ENCODE results near the gene CCN2.
"Not testable (repeated sequence)": the region's sequence is repeated elsewhere in the genome, so short reads cannot be mapped to it uniquely, and the experiment has no call there.

The CCN2 gene

DNA sequence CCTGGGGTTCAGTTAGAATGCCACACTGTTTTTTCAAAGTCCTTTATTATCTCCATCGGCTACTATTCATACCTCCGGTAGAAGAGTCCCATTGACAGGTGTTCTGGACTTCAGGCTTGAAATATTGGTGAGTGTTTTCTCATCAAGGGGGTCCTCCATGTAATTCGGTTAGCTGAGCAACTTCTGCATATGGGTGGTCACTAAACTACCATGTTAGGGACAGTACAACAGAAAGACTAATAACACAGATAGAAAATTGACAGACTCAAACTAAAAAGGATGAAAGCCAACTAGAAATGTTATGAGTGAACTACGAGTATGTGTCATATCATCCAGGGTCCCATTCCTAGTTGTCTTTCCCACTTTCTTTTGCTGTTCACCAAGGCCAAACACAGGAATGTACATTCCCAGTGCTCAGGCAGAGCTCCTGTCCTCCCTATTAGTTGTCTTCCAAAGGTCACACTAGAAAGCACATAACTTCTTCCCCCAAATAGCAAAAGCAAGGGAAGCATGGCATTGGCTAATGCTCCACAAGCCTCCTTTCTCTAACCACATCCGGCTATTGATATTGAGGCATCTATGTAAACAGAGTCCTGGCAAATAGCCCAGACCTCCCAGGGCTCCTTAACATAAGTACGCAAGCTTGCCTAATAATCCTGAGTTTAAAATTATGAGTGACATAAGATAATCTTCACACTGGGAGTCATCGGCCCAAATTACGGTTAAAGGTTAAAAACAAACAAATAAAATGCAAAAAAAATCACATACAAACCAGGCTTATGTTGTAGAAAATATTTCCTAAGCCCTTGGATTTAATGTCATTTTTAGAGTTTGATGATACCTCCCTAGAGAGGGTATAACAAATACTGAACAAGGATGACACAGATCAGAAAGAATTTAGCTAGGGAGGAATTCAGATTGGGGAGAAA is 13.2 kb downstream of the CCN2 start:
- FAIRE-seq: no peak

- no peak for FAIRE-seq
Measured at GRCh38 chr6:131937226-131937625, 13.9 kb downstream of the CCN2 start.

GRCh38 chr6:131936156-131936555 is 15.0 kb downstream of the CCN2 start:
- no peak for FAIRE-seq

DNA sequence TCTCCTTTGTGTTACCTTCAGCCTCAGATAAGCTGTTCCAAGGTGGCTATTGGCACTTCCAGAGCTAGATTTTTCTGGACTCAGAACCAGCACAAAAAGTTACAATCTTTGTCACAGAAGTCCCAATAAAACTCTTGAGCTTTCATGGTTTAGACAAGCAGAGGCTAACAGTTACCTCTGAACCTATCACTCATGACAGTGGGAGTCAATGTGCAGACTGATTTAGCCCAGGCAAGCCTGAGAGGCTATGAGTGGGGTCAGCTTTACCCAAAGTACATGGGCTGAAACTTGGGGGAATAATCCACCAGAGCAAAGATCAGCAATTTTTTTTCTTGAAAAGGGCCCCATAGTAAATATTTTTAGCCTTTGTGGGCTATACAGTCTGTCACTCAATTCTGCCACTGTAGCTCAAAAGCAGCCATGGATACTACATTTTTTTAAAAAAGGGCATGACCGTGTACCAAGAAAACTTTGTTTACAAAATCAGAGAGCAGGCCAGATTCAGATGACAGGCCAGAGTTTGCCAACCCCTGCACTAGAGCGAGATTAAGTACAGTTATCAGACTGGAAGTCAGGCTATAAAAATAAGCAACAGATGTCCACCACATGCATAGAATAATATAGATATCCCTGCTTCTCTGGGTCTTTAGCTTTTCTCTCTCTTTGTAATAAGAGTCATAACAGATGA is 20.0 kb downstream of the CCN2 start:
- FAIRE-seq: no peak

- no peak for FAIRE-seq
Measured at GRCh38 chr6:131929976-131930375, 21.2 kb downstream of the CCN2 start.

GRCh38 chr6:131929264-131929663 is 21.9 kb downstream of the CCN2 start:
- FAIRE-seq: no peak

DNA sequence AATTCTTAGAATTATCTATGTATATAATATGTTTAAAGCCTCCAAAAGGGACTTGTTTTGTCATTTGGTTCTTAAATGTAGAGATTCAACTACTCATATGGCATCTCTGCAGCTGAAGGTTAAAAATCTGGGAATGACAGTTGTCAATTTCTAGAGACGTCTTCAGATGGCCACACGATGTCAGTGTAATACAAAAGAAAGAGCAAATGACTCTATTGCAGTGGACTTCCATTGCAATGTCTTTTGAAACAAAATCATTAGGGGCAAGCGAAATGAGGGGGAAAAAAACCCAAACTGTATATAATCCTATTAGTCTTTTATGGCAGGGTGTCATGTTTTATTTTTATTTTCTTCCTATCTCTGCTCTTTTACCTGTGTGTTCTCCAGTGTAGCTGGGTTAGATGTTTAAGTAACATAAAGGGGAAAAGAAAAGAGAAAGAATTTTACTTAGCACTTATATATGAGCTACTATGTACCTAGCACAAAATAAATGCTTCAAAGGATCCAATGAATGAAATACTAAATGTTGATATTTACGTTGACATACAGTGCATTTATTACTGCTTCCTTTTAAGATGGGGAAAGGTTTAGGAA is 26.2 kb downstream of the CCN2 start:
- FAIRE-seq: no peak

DNA sequence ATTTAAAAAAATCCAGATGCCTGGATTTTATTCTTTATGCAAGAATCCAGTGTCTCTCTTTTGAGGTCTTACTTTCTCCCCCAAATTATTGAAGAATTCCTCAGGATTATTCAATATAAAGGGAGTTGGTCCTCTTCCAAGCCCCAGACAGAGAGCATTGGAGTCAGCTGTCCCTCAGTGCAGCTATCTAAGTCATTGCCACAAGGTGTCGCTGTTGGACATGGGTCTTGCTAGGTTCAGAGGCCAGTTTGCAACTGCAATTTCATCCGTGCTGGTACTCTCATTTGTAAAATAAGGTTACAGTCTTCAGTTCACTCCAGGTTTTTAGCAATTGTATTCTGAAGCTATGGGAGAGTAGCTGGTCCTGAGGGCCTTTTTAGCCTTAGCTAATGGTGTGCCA is 27.8 kb downstream of the CCN2 start:
- no peak for FAIRE-seq

DNA sequence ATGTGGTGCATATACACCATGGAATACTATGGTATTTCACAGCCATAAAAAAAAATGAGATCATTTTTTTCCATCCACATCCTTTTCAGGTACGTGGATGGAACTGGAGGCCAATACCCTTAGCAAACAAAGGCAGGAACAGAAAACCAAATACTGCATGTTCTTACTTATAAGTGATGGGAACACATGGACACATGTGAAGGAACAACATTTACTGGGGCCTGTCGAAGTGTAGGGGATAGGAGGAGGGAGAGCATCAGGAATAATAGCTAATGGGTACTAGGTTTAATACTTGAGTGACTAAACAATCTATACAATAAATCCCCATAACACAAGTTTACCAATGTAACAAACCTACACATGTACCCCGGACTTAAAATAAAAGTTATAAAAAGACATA is 30.5 kb downstream of the CCN2 start:
- no peak for FAIRE-seq

DNA sequence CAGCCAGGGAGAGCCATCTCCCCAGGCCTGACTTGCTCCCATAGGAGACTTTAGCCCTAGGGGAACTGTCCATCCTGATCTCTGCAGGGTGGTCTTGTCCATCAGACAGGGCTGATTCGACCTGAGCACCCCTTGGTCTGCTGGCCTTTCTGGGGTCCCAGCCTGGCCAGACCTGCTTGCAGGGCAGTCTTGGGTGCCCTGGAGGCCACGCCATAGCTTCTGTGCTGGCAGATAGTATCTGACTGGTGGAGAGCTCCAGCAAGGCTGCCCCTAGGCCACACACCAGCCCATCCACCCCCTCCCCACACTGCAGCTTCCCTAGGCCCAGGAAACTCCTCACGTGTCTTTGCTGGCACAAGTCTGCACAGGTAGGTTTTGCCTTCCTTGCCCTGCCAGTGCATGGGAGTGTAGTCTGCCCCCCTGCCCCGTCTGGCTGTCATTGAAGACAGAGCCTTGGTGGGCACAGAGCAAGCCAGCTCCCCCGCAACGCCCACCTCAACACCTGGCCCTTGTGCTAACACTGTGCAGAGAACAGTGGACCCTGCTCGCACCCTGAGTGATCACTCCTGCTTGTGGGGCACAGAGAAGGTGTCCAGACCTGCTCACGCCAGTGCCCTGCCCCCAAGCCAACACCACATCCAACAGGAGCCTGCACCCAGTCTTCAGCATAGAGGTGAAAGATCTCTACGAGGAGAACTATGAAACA is 32.4 kb downstream of the CCN2 start:
- no peak for FAIRE-seq

GRCh38 chr6:131917763-131918649 is 33.2 kb downstream of the CCN2 start:
- FAIRE-seq: no peak

DNA sequence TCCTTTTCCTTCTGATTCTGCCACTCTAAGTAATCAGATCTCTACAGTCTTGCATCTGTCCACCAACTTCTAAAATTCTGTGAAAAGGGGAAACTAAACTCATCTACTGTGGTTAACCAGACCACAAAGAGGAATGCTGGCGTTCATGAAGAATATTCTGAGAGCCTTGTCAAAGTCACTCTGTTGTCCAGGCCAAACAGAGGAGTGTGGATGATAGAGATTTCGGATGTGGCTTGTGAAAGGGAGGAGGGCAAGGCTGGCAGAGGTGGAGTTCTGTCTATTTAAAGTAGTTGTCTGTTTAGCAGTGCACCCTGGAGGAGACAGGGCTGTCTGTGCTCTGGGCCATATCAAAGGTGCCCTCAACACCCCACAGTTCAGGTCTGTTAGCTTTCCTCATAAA is 33.9 kb downstream of the CCN2 start:
- FAIRE-seq: no peak

DNA sequence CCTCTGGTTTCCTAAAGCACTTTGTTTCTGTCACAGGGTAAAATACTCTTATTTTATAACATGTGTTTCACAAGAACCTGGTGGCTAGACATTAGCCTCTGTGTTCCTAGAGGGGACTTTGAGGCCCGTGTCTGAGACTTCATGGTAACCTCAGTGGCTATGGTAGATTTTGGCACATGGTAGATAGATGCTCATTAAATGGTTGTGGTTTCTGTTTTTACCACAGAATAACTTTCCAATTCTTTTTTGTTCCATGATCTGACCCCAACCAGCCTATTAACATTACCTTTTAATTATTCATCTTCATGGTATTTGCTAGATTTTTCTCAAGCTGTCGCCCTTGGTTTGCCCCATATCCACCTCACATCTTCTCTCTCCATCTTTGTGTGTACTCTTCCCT is 34.3 kb downstream of the CCN2 start:
- FAIRE-seq: no peak

DNA sequence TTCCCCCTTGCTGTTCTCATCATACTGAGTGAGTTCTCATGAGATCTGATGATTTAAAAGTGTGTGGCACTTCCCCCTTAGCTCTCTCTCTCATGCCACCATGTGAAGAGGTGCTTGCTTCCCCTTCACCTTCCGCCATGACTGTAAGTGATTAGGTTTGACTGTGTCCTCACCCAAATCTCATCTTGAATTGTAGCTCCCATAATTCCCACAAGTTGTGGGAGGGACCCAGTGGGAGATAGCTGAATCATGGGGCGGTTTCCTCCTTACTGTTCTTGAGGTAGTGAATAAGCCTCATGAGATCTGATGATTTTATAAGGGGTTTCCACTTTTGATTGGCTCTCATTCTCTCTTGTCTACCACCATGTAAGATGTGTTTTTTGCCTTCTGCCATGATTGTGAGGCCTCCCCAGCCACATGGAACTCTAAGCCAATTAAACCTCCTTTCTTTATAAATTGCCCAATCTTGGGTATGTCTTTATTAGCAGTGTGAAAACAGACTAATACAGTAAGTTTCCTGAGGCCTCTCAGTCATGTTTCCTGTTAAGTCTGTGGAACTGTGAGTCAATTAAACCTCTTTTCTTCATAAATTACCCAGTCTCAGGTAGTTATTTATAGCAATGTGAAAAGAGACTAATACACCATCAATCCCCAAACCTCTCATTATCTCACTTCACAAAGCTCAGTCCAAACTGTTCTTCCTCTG is 34.9 kb downstream of the CCN2 start:
- FAIRE-seq: not testable (repeated sequence)

DNA sequence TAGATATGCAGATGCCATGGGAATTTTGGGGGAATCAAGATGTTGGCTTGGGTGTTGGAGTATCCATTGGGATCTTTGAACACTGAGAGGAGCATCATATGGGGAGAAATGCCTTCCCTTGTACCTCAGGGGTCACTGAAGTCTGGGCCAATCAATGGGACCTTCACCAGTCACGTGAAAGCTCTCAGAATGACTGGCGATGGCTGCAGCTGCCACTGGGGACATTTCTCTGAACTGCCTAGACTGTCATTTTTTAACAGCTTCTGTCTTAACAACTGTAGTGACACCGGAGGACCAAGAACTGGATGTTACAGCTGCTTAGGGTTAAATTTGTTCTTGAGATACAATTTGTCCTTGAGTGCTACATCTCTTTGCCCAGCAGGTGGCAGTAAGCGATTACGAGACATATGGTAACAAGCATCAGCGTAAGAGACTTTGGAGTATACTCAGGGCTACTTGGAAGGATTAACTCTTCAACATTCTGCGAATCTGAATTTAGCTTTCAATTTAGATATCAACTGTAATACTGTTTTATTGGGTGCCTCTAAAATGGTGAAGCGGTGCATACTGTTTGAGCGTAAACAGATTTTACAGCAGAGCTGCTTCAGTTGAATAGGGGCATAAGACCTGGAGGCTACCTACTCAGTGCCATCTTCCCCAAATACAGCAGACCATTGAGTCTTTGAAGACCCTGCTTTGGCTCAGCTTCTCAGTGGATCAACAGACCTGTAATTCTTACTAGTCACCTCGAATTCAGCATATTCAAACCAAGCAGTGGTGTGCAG is 36.0 kb downstream of the CCN2 start:
- FAIRE-seq: no peak

DNA sequence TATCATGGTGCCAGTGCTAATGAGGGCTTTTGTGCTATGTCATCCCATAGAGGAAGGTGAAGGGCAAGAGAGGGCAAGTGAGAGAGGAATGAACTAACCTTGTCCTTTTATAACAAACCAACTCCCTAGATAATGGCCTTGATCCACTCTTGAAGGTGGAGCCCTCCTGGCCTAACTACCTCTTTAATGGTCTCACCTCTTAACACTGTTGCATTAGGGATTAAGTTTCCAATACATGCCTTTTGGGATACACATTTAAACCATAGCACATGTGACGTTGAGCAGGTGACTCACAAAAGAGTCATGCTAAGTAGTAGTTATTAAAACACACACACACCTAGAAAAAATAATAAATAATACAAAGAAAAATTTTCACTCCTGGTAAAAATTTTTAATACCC is 36.9 kb downstream of the CCN2 start:
- FAIRE-seq: no peak

- FAIRE-seq: no peak
Measured at GRCh38 chr6:131911951-131912350, 39.2 kb downstream of the CCN2 start.

- FAIRE-seq: no peak
Measured at GRCh38 chr6:131910956-131911355, 40.2 kb downstream of the CCN2 start.

- FAIRE-seq: no peak
Measured at GRCh38 chr6:131910219-131910589, 41.0 kb downstream of the CCN2 start.

DNA sequence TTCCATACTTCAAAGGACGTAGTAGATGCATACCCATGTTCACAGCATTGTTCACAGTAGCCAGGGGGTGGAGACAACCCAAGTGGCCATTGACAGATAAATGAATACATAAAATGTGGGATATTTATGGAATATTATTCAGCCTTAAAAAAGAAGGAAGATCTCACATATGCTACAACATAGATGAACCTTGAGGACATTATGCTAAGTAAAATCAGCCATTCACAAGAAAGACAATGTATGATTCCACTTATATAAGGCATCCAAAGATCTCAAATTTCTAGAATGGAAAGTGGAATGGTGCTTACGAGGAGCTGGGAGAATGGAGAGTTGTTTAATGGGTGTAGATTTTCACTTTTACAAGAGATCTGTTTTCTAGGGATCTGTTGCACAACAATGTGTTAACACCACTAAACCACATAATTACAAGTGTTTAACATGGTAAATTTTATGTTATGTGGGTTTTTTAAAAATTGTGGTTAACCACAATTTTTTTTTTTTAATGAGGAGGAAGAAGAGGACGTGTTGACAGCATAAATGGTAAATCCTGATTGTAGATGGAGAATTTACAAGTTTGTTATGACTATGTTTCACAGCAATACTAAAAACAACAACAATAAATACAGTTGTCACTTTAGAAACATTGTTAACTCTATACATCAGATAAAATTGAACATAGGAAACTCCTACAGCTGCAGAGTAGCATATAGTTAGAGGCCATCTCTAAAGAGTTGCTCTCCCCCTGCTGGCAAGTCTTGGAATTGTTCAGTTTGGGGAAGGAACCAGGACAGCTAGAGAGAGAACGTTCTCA is 41.6 kb downstream of the CCN2 start:
- peak; percentile 24 for FAIRE-seq

Data from colon (tissue), 2 donors.